Astrocyte of the cerebellum (primary cell): ENCODE results near the gene TBC1D25.

Source experiments
- DNase-seq: peaks from one replicate; pipeline ENCODE4 v3.0.0-alpha.2; 2011; ENCODE audit warnings: low read depth
- H3K4me3 ChIP-seq: 2 replicates; pipeline ENCODE4 v1.5.1; 2011; ENCODE audit warnings: mild to moderate bottlenecking, low read depth, low read length, moderate library complexity
- CTCF ChIP-seq: IDR thresholded peaks from 2 replicates; pipeline ENCODE4 v1.5.1; 2012; ENCODE audit warnings: low read length, low read depth, moderate library complexity, mild to moderate bottlenecking; ENCODE audit errors: missing control alignments
- in situ Hi-C: cut with HindIII; loops from 2 replicates; pipeline ENCODE4 v1.10.0; 2017; ENCODE audit warnings: low sequenced_read_pairs

TBC1D25 gene

GRCh38 chrX:48580662-48581061, 41.1 kb downstream of the TBC1D25 start:
- TF ChIP-seq CTCF = no peak
- no peak for DNase-seq
- in situ Hi-C loops = no loop called here
- H3K4me3 ChIP-seq = no peak overlapping the region

- no peak overlapping the region for H3K4me3 ChIP-seq
- in situ Hi-C loops = no loop called here
- no peak for TF ChIP-seq CTCF
- DNase-seq = no peak
Observed at GRCh38 chrX:48584698-48585097, 45.2 kb downstream of the TBC1D25 start.

- H3K4me3 ChIP-seq = no peak overlapping the region
- no peak for DNase-seq
- in situ Hi-C loops = no loop called here
- no peak for TF ChIP-seq CTCF
Observed at GRCh38 chrX:48589482-48590162, 50.1 kb downstream of the TBC1D25 start.

DNA sequence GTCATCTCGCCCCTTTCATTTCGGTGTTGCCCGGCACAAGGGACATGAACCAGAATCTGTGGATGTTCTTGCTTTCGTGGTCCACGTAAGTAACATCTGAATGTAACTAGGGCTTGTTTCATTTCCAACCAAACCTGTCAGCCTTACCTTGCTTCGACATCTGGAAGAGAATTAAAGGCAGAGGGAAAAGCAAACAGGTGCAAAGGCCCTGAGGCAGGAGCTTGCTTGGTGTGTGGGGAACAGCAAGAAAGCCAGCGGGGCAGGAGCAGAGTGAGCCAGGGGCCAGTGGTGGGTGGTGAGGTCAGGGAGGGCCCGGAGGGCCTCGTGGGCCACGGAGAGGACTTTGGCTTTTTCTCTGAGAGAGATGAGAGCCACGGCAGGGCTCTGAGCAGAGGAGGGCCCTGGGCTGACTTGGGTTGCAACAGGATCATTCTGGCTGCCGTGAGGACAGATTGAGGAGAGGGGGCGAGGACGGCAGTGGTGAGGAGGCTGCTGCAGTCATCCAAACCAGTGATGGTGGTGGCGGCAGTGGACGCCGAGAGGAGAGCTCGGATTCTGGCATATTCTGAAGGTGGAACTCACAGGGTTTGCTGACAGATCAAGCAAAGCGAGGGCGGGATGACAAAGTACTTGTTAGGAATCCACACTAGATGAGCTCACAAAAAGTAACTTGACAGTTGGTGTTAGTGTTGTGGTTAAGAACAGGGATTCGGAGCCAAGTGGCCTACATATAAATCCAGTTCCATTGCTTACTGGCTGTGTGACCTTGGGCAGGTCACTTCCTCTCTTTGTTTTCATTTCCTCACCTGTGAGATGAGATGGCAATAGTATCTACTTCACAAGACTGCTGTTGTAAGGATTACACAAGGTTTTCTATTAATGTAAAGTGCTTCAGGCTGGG, 50.9 kb downstream of the TBC1D25 start:
- no peak for DNase-seq
- in situ Hi-C loops = no loop called here
- no peak for TF ChIP-seq CTCF
- H3K4me3 ChIP-seq = no peak overlapping the region

- H3K4me3 ChIP-seq = no peak overlapping the region
- TF ChIP-seq CTCF = no peak
- in situ Hi-C loops = no loop called here
- no peak for DNase-seq
Observed at GRCh38 chrX:48591255-48591791, 51.8 kb downstream of the TBC1D25 start.

- H3K4me3 ChIP-seq = no peak overlapping the region
- in situ Hi-C loops = no loop called here
- DNase-seq = no peak
- no peak for TF ChIP-seq CTCF
Observed at GRCh38 chrX:48592971-48593370, 53.5 kb downstream of the TBC1D25 start.
